ENCODE measurements around the gene PTX3.

Gene PTX3

DNA sequence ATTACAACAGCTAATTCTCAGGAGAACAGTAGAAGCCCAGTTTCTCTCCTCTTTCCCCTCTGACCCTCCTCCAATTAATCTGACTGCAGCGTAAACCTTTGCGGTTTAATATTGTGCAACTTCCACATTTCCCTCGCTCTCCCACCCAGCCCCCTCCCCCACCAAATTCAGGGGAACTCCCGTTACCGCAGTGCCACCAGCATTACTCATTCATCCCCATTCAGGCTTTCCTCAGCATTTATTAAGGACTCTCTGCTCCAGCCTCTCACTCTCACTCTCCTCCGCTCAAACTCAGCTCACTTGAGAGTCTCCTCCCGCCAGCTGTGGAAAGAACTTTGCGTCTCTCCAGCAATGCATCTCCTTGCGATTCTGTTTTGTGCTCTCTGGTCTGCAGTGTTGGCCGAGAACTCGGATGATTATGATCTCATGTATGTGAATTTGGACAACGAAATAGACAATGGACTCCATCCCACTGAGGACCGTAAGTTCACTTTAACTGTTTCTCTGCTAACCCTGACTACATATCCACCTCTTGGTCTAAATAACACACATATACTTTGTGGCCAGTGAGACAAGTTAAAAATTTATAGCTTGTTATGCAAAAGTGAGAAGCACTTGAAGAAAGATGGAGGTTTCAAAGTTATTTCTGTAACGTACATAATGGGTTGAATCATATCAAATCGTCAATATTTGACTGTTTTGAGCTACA, at the start of gene PTX3:
Gene PTX3 (plus strand): TSS at position 268 of the 709 bp plus-strand sequence. CDS start 84 bp downstream, at position 352.
- DNase-seq = peak; percentile 89

- DNase-seq = no peak
Measured at GRCh38 chr3:157387708-157388435, 48.8 kb upstream of the PTX3 start.

GRCh38 chr3:157388976-157389375, 47.7 kb upstream of the PTX3 start:
- peak; percentile 69 for DNase-seq

DNA sequence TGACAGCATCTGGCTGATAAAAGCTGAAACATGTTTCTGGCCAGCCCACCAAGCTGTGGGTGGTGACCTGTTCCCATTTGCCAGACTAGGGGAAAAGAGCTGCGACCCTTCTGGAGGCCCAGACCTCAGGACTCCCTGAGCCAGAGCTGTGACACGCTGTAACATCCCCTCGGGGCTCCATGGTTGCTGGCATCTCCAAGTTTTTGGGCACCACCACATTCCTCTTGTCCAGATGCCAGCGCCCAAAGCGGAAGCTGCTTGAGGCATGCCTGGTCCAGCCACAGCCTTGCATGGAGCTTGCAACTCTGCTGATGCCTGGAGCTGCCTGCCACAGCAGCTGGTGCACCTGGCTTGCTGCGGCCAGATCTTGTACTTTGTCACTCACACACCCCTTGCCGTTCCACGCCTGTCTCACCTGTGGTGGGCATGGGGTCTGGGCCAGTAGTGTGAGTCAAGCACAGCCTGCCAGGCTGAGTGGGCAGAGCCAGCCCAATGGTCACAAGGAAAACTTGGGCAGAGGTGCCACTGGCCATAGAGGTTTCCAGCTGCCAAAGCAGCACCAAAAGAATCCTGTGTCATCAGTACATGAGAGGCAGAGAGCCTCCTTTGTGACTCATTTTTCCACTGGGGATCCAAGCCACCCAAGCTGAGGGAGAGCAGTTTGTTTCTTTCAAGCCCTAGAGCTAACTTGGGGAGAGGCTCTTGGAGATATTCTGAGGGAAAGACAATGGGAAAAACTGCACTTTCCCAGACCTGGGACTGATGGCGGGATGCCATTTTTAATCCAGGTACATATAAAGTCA, 45.7 kb upstream of the PTX3 start:
- DNase-seq = peak; percentile 16

DNA sequence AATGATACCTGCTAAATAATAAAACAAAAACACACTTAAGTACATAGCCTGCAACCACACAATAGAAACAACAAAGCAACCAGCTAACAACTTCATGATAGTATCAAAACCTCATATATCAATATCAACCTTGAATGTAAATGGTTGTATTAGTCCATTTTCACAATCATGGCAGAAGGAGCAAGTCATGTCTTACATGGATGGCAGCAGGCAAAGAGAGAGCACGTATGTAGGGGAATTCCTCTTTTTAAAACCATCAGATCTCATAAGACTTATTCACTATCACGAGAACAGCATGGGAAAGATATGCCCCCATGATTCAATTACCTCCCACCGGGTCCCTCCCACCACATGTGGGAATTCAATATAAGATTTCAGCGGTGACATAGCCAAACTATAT, 44.5 kb upstream of the PTX3 start:
- DNase-seq = no peak

DNA sequence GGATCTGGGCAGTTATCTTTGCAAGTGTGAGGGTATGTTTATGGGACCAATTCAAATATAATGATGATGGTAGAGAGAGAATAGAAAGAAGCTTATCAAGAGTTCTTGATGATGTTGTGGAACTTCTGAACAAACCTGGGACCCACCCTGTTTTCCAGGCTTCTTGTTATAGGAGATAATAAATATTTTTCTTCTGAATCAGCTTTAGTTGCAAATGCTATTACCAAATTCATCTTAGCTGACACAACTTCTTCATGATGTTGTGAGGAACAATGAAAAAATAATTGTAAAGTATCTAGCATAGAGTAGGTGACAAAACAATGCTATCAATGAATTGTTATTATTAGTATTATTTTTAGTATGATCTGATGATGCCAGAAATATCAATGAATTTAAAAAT, 43.5 kb upstream of the PTX3 start:
- peak; percentile 17 for DNase-seq

DNA sequence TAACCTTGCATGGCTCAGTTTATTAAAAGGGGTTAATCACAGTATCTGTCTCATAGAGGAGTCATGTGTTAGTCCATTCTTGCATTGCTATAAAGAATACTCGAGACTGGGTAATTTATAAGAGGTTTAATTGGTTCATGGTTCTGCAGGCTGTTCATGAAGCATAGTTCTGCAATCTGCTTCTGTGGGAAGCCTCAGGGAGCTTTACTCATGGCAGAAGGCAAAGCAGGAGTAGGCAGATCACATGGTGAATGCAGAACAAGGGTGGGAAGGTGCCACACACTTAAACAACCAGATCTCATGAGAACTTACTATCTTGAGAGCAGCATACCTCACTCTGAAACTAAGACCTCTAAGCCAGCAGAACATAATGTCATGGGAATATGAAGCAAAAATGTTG, 42.2 kb upstream of the PTX3 start:
- DNase-seq = no peak

DNA sequence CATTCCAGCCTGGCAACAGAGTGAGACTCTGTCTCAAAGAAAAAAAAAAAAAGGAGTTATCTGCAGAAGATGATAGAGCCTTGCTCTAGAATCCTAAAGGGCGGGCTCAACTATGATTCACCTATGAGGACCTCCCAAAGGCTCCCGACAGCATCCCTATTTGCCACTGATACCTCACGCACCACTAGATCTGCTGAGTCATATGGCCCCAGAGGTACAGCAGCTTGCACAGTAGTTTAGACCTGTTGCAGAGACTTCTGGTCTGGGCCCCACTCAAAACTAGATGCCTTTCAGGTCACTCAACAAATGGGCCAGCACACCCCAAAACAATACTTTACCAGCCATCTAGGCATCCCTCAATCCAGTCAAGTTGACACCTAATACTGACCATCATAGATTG, 38.1 kb upstream of the PTX3 start:
- no peak for DNase-seq

DNA sequence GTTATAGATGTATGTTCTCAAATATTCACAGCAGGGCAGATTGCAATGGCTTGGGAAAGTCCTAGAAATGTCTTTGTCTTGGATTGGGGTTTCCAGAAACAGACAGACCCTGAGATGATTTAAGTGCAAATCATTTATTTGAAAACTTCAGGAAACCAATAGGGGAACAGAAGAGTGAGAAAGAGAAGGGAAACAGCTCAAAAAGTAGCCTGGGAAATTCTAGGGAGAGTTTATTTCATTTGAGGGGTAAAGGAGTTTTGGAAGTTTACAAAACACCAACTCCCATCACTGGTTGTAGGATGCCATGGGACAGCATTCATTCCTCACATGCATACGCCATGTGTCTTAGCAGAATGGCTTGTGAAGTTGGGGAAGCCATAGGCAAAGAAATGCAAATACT, 32.3 kb upstream of the PTX3 start:
- DNase-seq = no peak

GRCh38 chr3:157405457-157405856, 31.2 kb upstream of the PTX3 start:
- no peak for DNase-seq

- no peak for DNase-seq
Measured at GRCh38 chr3:157406394-157406793, 30.3 kb upstream of the PTX3 start.

GRCh38 chr3:157407769-157408168, 28.9 kb upstream of the PTX3 start:
- DNase-seq = no peak

DNA sequence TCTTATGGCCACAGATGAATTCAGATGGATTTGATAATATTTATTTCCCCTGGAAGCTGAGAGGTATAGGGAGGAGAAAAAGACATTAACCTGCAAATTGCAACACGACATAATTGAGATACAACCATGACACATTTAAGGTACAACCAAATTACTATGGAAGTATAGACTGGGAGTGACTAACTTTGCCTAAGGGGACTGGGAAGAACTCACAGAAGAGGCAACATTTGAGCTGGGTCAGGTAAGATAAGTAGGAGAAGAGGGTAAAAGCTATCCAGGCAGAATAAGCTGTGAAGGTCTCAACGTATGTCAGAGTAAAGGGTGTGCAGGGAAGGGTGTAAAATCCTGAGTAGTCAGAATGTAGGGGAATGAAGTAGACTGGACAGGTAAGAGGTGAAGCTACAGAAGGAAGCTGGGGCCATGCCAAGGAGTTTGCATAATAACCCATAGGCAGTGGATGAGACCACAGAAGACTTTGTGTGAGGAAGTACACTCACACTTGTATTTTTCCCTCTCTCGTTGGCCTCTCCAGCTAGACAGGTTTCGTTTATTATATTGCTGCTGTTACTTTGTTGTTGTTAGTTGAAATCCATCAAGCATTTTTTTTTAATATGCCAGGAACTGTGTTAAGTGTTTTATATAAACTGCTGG, 28.0 kb upstream of the PTX3 start:
- no peak for DNase-seq

DNA sequence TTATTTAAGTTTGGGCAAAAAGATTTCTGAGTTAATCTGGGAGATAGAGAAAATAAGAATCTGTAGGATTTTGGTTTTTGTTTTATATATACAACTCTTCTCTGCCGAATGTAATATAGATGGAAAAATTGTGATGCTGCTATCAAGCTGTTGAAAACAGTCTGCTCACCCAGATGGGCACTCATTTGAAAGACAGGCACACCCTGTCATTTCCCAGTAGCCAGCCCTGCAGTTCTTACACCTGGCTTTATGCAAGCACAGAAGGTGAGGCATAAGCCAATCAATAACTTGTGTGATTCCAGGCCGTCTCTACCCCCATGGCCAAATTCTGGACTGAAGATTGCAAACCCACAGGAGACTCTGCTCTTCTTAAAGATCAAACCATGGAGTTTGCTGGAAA, 27.1 kb upstream of the PTX3 start:
- no peak for DNase-seq

GRCh38 chr3:157410945-157411344, 25.7 kb upstream of the PTX3 start:
- no peak for DNase-seq

DNA sequence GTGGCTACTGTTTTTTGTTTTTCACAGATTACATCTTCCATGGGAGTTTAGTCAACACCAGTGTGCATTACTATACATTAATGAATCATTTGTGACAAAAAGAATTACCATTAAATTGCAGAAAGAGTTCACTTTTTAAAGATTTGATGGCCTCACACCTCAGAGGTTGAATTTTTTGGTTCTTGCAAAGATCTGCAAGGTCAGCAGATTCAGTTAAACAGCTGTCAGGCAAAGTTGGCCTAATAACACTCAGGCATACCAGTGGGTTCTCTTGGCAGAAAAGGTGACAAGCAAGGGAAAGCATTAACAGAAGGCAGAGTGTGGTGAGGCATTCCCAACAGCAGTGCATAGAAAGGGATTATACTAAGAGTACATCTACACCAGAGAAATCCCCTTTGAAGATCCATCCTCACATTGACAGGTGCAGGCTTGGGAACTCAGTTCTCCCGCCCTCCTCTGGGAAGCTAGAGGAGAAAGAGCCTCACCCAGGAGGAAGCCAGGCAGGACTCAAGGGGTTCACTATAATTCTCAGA, 24.3 kb upstream of the PTX3 start:
- DNase-seq = no peak

DNA sequence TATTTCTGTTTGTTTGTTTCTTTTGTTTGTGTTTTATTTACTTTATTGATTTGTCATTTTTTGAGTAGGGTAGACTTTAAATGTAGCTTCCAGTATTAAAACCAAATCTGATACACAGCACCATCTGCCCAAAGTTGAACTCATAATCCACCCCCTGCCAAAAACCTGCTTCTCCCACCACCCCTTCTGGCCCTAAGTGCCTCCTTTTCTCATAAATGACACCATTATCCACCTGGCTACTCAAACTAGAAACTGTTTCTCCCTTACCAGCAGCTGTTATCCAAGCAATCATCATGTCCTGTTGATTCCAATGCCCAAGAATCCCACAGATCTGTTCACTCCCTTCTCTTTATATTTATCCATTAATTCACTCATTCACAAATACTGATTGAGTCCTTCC, 21.8 kb upstream of the PTX3 start:
- DNase-seq = no peak

GRCh38 chr3:157416347-157417087, 20.1 kb upstream of the PTX3 start:
- no peak for DNase-seq

DNA sequence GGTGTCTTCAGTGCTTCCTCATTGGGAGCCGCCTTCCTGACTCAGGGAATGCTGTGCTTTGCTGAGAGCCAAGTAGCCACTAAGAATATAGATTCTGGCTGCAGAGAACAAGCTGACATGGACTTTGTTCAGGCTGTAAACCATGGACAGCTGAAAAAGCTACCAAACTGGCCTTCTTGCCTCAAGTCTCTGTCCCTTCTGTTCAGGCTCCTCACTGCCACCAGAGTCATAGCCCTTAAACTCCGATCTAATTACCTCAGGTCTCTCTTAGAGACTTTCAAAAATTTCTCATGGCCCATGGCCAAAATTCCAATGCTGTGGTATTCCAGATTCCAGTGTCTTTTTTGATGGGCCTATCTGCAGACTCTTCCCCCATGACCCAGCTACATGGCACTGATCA, 19.4 kb upstream of the PTX3 start:
- no peak for DNase-seq

DNA sequence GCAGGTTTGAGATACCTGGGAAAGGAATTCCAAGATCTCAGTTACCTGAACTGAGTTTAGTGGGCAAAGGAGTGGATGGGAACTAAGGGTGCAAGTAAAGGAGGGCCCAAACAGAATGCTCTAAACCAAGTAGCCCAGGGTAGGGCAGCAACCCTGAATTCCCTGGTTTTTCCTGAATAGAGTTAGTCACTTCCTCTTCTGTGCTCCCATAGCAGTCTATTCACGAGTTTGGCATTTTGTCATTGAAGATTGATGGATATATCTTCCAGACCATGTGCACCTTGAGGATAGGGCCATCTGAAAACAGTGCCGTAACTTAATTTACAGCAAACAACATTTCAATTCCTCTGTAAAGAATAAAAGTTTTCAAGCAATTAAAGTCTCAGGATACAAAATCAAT, 18.5 kb upstream of the PTX3 start:
- peak; percentile 62 for DNase-seq

DNA sequence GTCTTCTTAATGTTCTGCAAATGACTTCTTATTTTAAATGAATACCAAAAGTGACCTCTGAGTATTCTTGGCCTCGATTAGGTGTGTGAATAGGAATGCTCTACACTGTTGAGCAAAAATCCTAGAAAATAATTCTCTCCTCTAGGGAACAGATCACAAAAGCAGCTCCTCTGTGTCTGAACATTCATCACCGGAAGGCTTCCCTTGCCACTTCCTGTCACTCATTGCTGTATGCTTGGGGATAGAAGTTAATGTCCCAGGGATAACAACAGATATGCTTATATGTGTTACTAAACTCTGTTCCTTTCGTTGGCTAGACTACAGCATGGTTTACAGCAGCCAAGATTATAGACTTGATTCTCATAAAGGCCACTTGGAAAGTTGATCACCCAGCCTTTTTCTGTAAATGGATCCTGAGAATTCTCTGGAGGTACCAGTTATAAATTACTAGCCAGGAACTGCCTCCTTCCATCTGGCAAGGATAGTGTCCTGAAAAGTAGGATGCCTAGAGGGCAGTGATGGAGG, 16.0 kb upstream of the PTX3 start:
- no peak for DNase-seq

DNA sequence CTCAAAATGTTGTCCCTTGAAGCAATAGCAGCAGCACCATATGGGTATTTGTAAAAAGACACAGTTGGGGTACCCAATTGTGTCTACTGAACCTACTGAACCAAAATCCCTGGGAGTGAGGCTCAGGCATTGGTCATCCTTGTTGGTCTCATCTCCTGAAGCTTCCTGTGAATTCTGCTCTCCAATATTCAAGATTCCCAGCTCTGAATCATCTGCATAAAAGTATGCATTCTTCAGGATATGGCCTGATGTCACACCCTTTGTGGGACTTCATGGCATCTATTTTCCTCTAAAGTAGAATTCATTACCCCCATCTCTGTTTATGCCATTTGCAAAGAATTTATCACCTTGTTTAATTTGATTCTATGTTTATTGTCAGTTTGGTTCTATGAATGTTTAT, 13.3 kb upstream of the PTX3 start:
- DNase-seq = peak; percentile 67
